DND-41 (cell line): ENCODE results near the gene RELN.

Experiments used
- ATAC-seq: fragments of 200-7000 bp; cut with Tn5 transposase; 3 replicates; pipeline ENCODE4 v1.9.1; 2021; ENCODE audit warnings: low read depth; ENCODE audit not compliant: insufficient read depth
- DNase-seq: peaks from one replicate; pipeline ENCODE4 v3.0.0-alpha.2; 2020
- H2AFZ ChIP-seq: 2 replicates; pipeline ENCODE4 v1.6.0; 2012; ENCODE audit warnings: low read depth, low read length
- H3K27ac ChIP-seq: 2 replicates; pipeline ENCODE4 v1.5.1; 2012; ENCODE audit warnings: low read length, inconsistent platforms
- H3K27me3 ChIP-seq: fragments of 200-600 bp; sonication (generic); 2 replicates; pipeline ENCODE4 v1.6.0; 2012; ENCODE audit warnings: low read length, mild to moderate bottlenecking, inconsistent platforms; ENCODE audit not compliant: insufficient read depth, poor library complexity
- H3K36me3 ChIP-seq: 2 replicates; pipeline ENCODE4 v1.5.1; 2012; ENCODE audit warnings: low read length, inconsistent platforms; ENCODE audit not compliant: insufficient read depth
- H3K4me1 ChIP-seq: 2 replicates; pipeline ENCODE4 v1.5.1; 2012; ENCODE audit warnings: mild to moderate bottlenecking, low read length; ENCODE audit not compliant: insufficient read depth
- H3K4me2 ChIP-seq: 2 replicates; pipeline ENCODE4 v1.6.0; 2012; ENCODE audit warnings: mild to moderate bottlenecking, moderate library complexity, low read length, inconsistent platforms; ENCODE audit not compliant: insufficient read depth
- H3K4me3 ChIP-seq, 2 experiments: fragments of 200-600 bp in 1 of 2; shearing (Covaris generic) in 1 of 2; 2 replicates each; pipeline ENCODE4 v1.5.1; 2012 to 2016; ENCODE audit warnings: inconsistent platforms in 2 of 2, low read length in 2 of 2, mild to moderate bottlenecking in 2 of 2, low read depth in 1 of 2, moderate library complexity in 1 of 2
- H3K79me2 ChIP-seq: 2 replicates; pipeline ENCODE4 v1.6.0; 2012; ENCODE audit warnings: low read length, inconsistent platforms; ENCODE audit not compliant: insufficient read depth
- H3K9ac ChIP-seq: 2 replicates; pipeline ENCODE4 v1.6.0; 2012; ENCODE audit warnings: low read depth, mild to moderate bottlenecking, inconsistent platforms, low read length, moderate library complexity
- H3K9me3 ChIP-seq: 2 replicates; pipeline ENCODE4 v1.5.1; 2012; ENCODE audit warnings: low read length, moderate library complexity, mild to moderate bottlenecking, inconsistent platforms; ENCODE audit not compliant: insufficient read depth, severe bottlenecking
- H4K20me1 ChIP-seq: 2 replicates; pipeline ENCODE4 v1.6.0; 2012; ENCODE audit warnings: low read length; ENCODE audit not compliant: insufficient read depth
- CTCF ChIP-seq: IDR thresholded peaks from 2 replicates; pipeline ENCODE4 v1.5.1; 2012; ENCODE audit warnings: borderline replicate concordance, low read length, moderate library complexity, mild to moderate bottlenecking; ENCODE audit not compliant: poor library complexity, severe bottlenecking; ENCODE audit errors: extremely low read depth
- EZH2 ChIP-seq: IDR thresholded peaks from 3 replicates; pipeline ENCODE4 v1.6.1; 2012; ENCODE audit warnings: borderline replicate concordance, low read depth, mild to moderate bottlenecking, moderate library complexity, low read length, inconsistent platforms; ENCODE audit not compliant: severe bottlenecking

The RELN gene

GRCh38 chr7:104007614-104008013 lies 18.2 kb upstream of the RELN start:
- no peaks in the 10 kb centered on the region for H3K9me3 ChIP-seq
- H3K36me3 ChIP-seq = no peaks in the 10 kb centered on the region
- ATAC-seq (no peak), DNase-seq (no peak)
- H3K4me1 ChIP-seq = no peaks in the 10 kb centered on the region
- no peak overlapping the region for H3K4me2 ChIP-seq
- no peaks in the 10 kb centered on the region for H4K20me1 ChIP-seq
- H2AFZ ChIP-seq = no peak overlapping the region
- H3K27me3 ChIP-seq = peaks cover 12% of the 10 kb centered on the region
- H3K79me2 ChIP-seq = no peaks in the 10 kb centered on the region
- no peak overlapping the region for H3K27ac ChIP-seq
- TF ChIP-seq CTCF (no peak), EZH2 (no peak)
- H3K4me3 ChIP-seq = no peak overlapping the region
- H3K9ac ChIP-seq = no peak overlapping the region

GRCh38 chr7:104005197-104005596 lies 15.7 kb upstream of the RELN start:
- H2AFZ ChIP-seq = no peak overlapping the region

GRCh38 chr7:103996639-103997038 lies 7.2 kb upstream of the RELN start:
- H3K79me2 ChIP-seq = no peaks in the 10 kb centered on the region
- H3K36me3 ChIP-seq = no peaks in the 10 kb centered on the region
- peaks cover 3% of the 10 kb centered on the region for H3K27me3 ChIP-seq
- no peaks in the 10 kb centered on the region for H4K20me1 ChIP-seq
- H3K27ac ChIP-seq = no peak overlapping the region
- DNase-seq = no peak
- H3K9me3 ChIP-seq = no peaks in the 10 kb centered on the region
- no peak for TF ChIP-seq CTCF
- no peak for TF ChIP-seq EZH2
- H3K9ac ChIP-seq = no peak overlapping the region
- ATAC-seq = no peak
- no peak overlapping the region for H2AFZ ChIP-seq
- H3K4me1 ChIP-seq = no peaks in the 10 kb centered on the region
- H3K4me3 ChIP-seq = no peak overlapping the region
- H3K4me2 ChIP-seq = no peak overlapping the region

More at GRCh38 chr7:104005197-104005596, 15.7 kb upstream of the RELN start:
- Histone ChIP-seq H3K27me3 (peaks cover 9% of the 10 kb centered on the region), H3K4me2 (no peak overlapping the region), H3K9ac (no peak overlapping the region), H3K27ac (no peak overlapping the region), H3K9me3 (no peaks in the 10 kb centered on the region), H3K79me2 (no peaks in the 10 kb centered on the region), H3K4me3 (no peak overlapping the region), H4K20me1 (no peaks in the 10 kb centered on the region), H3K36me3 (no peaks in the 10 kb centered on the region), H3K4me1 (no peaks in the 10 kb centered on the region)
- no peak for DNase-seq
- no peak for TF ChIP-seq CTCF
- no peak for TF ChIP-seq EZH2
- ATAC-seq = no peak

GRCh38 chr7:103996017-103996551 lies 6.6 kb upstream of the RELN start:
- Histone ChIP-seq H3K4me3 (no peak overlapping the region), H3K4me1 (no peaks in the 10 kb centered on the region), H3K4me2 (no peak overlapping the region), H3K9me3 (no peaks in the 10 kb centered on the region), H3K79me2 (no peaks in the 10 kb centered on the region), H4K20me1 (no peaks in the 10 kb centered on the region), H3K36me3 (no peaks in the 10 kb centered on the region), H3K27me3 (peaks cover 4% of the 10 kb centered on the region), H3K27ac (no peak overlapping the region), H3K9ac (no peak overlapping the region), H2AFZ (no peak overlapping the region)
- DNase-seq = no peak
- no peak for ATAC-seq
- TF ChIP-seq EZH2 (no peak), CTCF (no peak)
